GM19452 (cell line): ENCODE data around the gene MAPKAP1.

Experiments
- ATAC-seq: cut with Tn5 transposase; IDR thresholded peaks from one replicate; pipeline ENCODE4 v1.9.1; 2021; ENCODE audit not compliant: unreplicated experiment

Gene MAPKAP1

DNA sequence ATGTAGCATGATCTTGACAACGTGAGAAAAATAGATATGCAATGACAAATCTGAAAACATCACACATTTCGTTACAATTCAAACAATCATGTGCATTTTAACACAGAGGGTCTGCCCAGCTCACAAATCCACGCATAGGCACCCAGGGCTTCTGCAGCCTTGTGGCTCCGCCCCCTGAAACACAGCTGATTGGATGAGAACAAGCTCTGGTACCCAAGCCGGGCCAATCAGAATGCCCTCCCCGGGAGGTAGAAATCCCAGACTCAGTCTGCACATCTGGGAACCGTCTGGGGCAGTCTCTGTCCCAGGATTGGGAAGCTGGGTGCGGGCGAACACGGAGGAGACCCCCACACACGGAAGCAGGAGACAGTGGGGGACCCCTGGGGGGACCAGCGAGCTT, 307.8 kb downstream of the MAPKAP1 start:
- ATAC-seq = no peak

DNA sequence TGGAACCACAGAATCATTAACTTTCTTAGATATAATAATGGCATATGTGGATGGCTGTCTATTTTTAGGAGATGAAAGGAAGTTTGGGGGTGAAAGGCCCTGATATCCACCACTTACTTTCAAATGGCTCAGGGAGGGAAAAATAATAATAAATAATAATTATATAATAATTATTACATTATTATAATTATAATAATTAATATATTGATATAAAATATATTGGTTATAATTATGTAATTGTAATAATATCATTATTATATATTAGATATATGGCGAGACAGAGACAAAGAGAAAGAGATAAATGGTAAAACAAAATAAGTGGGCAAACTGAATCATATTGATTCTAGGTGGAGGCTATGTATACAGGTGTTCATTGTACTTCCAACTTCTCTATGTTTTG, 308.8 kb downstream of the MAPKAP1 start:
- ATAC-seq = no peak

DNA sequence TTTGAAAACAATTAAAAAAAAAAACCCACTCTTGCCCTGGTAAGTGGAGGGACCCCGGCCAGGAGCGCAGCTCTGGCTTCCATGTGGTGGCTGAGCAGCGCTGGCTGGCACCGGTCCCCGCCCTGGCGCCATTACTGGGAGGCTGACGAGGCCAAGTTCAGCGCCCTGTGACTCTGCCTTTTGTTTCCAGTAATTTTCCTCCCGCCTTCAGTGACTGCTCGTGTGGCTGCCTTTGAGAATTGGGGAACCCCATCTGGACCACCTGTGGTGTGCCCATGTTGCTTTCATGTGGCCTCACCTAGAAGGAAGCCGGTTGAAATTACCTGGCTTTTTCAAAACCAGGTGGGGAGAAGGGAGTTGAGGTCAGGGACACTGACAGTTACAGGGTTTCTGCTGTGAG, 309.3 kb downstream of the MAPKAP1 start:
- no peak for ATAC-seq

DNA sequence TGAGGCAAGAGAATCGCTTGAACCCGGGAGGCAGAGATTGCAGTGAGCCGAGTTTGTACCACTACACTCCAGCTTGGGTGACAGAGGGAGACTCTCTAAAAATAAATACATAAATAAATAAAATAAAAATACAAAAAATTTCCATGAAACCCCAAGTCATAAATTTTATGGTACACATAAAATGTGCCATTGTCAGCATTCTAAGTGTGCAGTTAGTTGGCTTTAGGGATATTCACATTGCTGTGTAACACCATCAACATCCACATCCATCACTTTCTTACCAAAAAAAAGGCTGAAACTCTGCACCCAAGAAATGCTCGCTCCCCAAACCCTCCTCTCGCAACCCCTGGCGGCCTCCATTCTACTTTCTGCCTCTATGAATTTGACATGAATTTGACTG, 310.2 kb downstream of the MAPKAP1 start:
- no peak for ATAC-seq

DNA sequence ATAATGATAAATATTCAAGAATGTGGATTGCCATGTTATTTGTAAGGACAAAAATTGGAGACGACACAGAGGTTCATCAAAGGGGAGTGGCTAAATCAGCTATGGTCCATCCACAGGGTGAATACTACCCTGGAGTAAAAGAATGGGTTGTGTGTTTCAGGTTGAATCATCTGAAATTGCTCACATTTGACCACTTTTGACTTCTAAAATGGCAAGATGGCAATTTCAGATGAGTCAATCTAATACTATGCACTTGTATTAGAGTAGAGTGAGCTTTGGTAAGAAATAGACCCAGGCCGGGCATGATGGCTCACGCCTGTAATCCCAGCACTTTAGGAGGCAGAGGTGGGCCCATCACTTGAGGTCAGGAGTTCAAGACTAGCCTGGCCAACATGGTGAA, 313.6 kb downstream of the MAPKAP1 start:
- ATAC-seq = no peak

DNA sequence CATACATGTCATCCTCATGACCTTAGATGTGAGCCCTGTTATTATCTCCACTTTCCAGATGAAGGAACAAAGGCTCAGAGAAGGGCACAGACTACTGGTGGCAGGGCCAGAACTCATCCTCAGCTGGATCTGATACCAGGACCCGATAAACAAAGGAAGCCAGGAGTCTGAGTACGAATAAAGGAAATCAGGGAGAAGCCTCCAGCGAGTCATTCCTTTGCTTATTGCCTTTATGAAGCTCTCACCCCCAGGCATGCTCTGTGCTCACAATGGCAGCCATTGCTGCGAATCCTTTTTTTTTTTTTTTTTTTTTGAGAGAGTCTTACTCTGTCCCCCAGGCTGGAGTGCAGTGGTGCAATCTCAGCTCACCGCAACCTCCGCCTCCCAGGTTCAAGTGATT, 315.3 kb downstream of the MAPKAP1 start:
- ATAC-seq = no peak

DNA sequence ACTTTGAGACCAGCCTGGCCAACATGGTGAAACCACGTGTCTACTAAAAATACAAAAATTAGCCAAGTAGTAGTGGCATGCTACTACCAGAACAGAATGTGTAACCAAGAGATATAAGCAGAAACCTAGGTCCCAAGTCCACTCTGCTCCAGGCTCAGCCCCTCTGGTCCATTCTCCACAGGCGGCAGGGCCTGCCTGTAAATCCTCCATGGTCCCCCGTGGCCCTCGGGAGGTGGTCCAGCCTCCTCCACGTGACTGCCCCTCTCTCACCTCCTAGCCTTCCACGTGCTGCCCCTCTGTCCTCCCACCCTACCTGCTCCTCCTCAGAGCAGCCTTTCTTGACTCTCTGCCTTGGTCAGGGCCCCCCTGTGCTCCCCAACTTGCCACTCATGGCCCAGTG, 318.0 kb downstream of the MAPKAP1 start:
- no peak for ATAC-seq

DNA sequence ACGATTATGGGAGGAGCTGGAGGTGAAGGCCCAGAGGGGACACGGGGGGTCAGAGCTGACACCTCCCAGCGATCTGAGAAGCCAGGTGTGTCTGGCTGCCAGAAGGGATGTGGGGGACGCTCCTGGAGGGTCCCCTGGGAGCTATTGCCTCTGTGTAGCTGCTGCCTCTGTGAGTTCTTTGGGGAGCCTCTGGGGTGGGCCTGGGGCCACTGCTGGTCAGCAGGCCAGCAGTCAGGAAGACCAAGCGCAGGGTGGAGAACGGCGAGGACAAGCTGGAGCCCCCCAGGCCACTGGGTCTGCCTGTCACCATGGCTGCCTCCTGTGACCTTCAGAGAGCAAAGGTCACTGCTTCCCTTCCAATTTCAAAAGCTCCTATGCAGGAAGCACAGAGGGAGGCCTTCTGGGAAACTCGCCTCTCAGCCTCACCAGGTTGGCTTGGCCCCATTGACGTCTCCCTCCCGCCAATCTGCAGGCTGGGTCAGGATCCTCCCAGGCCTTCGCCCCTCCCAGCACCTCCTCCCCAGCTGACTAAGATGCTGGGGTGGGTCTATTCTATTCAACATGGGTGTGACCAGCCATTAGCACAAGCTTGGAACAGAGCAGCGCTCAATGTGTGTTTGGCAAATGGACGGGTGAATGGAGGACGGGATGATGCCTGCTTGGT, 319.0 kb downstream of the MAPKAP1 start:
- no peak for ATAC-seq
